SK-N-MC (cell line): ENCODE measurements around the gene CAB39L.

ENCODE experiments used
- DNase-seq: peaks from one replicate; pipeline ENCODE4 v3.0.0-alpha.2; 2011; ENCODE audit warnings: low read depth, low spot score
- H3K27ac ChIP-seq: fragments of 200-600 bp; sonication (generic); 2 replicates; pipeline ENCODE4 v1.5.1; 2016; ENCODE audit warnings: mixed run types
- H3K36me3 ChIP-seq: fragments of 200-600 bp; sonication (generic); 2 replicates; pipeline ENCODE4 v1.6.1; 2017; ENCODE audit warnings: antibody characterized with exemption, low read length, mixed read lengths; ENCODE audit not compliant: insufficient read depth
- H3K4me3 ChIP-seq: fragments of 200-600 bp; sonication (generic); 2 replicates; pipeline ENCODE4 v1.5.1; 2016
- H3K9ac ChIP-seq: fragments of 200-600 bp; sonication (generic); 2 replicates; pipeline ENCODE4 v1.8.0; 2017; ENCODE audit warnings: mixed run types, mixed read lengths; ENCODE audit not compliant: insufficient read length
- H3K9me3 ChIP-seq: fragments of 200-600 bp; sonication (generic); 2 replicates; pipeline ENCODE4 v1.6.1; 2017; ENCODE audit warnings: low read depth, mild to moderate bottlenecking, antibody characterized with exemption, low read length, moderate library complexity, mixed read lengths
- EZH2 ChIP-seq: fragments of 200-600 bp; sonication (generic); IDR thresholded peaks from one replicate; pipeline ENCODE4 v1.6.1; 2017; ENCODE audit warnings: antibody characterized with exemption
- FOXP2 ChIP-seq: optimal IDR thresholded peaks from 2 replicates; pipeline ENCODE3; 2011; ENCODE audit warnings: mild to moderate bottlenecking, moderate library complexity; ENCODE audit not compliant: insufficient read depth; ENCODE audit errors: extremely low read length, control extremely low read depth
- POLR2AphosphoS5 ChIP-seq: IDR thresholded peaks from 2 replicates; pipeline ENCODE4 v1.6.1; 2012; ENCODE audit warnings: mild to moderate bottlenecking, low read depth, low read length, borderline replicate concordance

CAB39L gene

GRCh38 chr13:49435992-49436391 lies 7.9 kb downstream of the CAB39L start:
- Histone ChIP-seq H3K4me3 (no peak overlapping the region), H3K9ac (no peak overlapping the region)

GRCh38 chr13:49429121-49429520 lies 14.7 kb downstream of the CAB39L start:
- no peaks in the 10 kb centered on the region for H3K9me3 ChIP-seq
- no peak overlapping the region for H3K27ac ChIP-seq
- TF ChIP-seq FOXP2, result no peak
- TF ChIP-seq EZH2, result no peak
- TF ChIP-seq POLR2AphosphoS5, result no peak
- H3K36me3 ChIP-seq, result no peaks in the 10 kb centered on the region
- no peak overlapping the region for H3K4me3 ChIP-seq
- H3K9ac ChIP-seq, result no peak overlapping the region
- DNase-seq, result no peak

More at GRCh38 chr13:49435992-49436391, 7.9 kb downstream of the CAB39L start:
- TF ChIP-seq EZH2 (no peak), FOXP2 (no peak), POLR2AphosphoS5 (no peak)
- Histone ChIP-seq H3K36me3 (no peaks in the 10 kb centered on the region), H3K27ac (no peak overlapping the region), H3K9me3 (no peaks in the 10 kb centered on the region)
- DNase-seq, result no peak

GRCh38 chr13:49428041-49428763 lies 15.7 kb downstream of the CAB39L start:
- no peak overlapping the region for H3K27ac ChIP-seq
- H3K9ac ChIP-seq, result no peak overlapping the region
- no peak for DNase-seq
- no peaks in the 10 kb centered on the region for H3K9me3 ChIP-seq
- no peaks in the 10 kb centered on the region for H3K36me3 ChIP-seq
- TF ChIP-seq FOXP2 (no peak), EZH2 (no peak), POLR2AphosphoS5 (no peak)
- no peak overlapping the region for H3K4me3 ChIP-seq

GRCh38 chr13:49424011-49424560 lies 19.8 kb downstream of the CAB39L start:
- no peak overlapping the region for H3K9ac ChIP-seq
- no peak overlapping the region for H3K27ac ChIP-seq
- no peaks in the 10 kb centered on the region for H3K9me3 ChIP-seq
- DNase-seq, result no peak
- no peak for TF ChIP-seq EZH2
- H3K36me3 ChIP-seq, result no peaks in the 10 kb centered on the region
- H3K4me3 ChIP-seq, result no peak overlapping the region

GRCh38 chr13:49421391-49421790 lies 22.5 kb downstream of the CAB39L start:
- no peak overlapping the region for H3K27ac ChIP-seq
- no peak overlapping the region for H3K4me3 ChIP-seq
- TF ChIP-seq POLR2AphosphoS5 (no peak), EZH2 (no peak), FOXP2 (no peak)
- no peak overlapping the region for H3K9ac ChIP-seq
- no peaks in the 10 kb centered on the region for H3K36me3 ChIP-seq
- H3K9me3 ChIP-seq, result no peaks in the 10 kb centered on the region
- DNase-seq, result no peak

- no peak overlapping the region for H3K4me3 ChIP-seq
- no peaks in the 10 kb centered on the region for H3K36me3 ChIP-seq
- H3K27ac ChIP-seq, result no peak overlapping the region
- no peak overlapping the region for H3K9ac ChIP-seq
- TF ChIP-seq FOXP2 (no peak), EZH2 (no peak), POLR2AphosphoS5 (no peak)
- H3K9me3 ChIP-seq, result no peaks in the 10 kb centered on the region
- DNase-seq, result no peak
Observed at GRCh38 chr13:49419276-49419675, 24.6 kb downstream of the CAB39L start.

GRCh38 chr13:49418206-49418605 lies 25.7 kb downstream of the CAB39L start:
- H3K9me3 ChIP-seq, result no peaks in the 10 kb centered on the region
- no peak for TF ChIP-seq FOXP2
- TF ChIP-seq POLR2AphosphoS5, result no peak
- TF ChIP-seq EZH2, result no peak
- DNase-seq, result no peak
- H3K9ac ChIP-seq, result no peak overlapping the region
- H3K27ac ChIP-seq, result no peak overlapping the region
- no peaks in the 10 kb centered on the region for H3K36me3 ChIP-seq
- no peak overlapping the region for H3K4me3 ChIP-seq

- H3K27ac ChIP-seq, result no peak overlapping the region
- no peak overlapping the region for H3K9ac ChIP-seq
- no peak for DNase-seq
- H3K4me3 ChIP-seq, result no peak overlapping the region
- H3K9me3 ChIP-seq, result no peaks in the 10 kb centered on the region
- TF ChIP-seq EZH2 (no peak), POLR2AphosphoS5 (no peak), FOXP2 (no peak)
- H3K36me3 ChIP-seq, result no peaks in the 10 kb centered on the region
Observed at GRCh38 chr13:49417161-49417560, 26.7 kb downstream of the CAB39L start.

GRCh38 chr13:49412749-49413148 lies 31.1 kb downstream of the CAB39L start:
- Histone ChIP-seq H3K27ac (no peak overlapping the region), H3K9me3 (no peaks in the 10 kb centered on the region), H3K9ac (no peak overlapping the region), H3K4me3 (no peak overlapping the region), H3K36me3 (no peaks in the 10 kb centered on the region)
- TF ChIP-seq POLR2AphosphoS5 (no peak), FOXP2 (no peak), EZH2 (no peak)
- DNase-seq, result no peak
